ENCODE data around the gene ADSL. TPM values are rescaled to one million over a fixed set of nuclear protein-coding genes. Genes with fewer than 3 reads are reported as not detected.

The ADSL gene
- total RNA-seq, 4 donors from 2014 or later, result 49.0 to 69.4 (median 60.1) TPM

GRCh38 chr22:40363059-40363458 is 16.8 kb downstream of the ADSL start:
- Histone ChIP-seq H3K9me3 (no peaks in the 10 kb centered on the region), H3K36me3 (peaks cover 81 to 85% of the 10 kb centered on the region in 2 donors), H3K27me3 (no peaks in the 10 kb centered on the region), H3K27ac (no peak overlapping the region), H3K4me1 (no peaks in the 10 kb centered on the region), H3K4me3 (replicated peaks in 1 of 3) (no peak overlapping the region)
- WGBS, 2 donors, result 93 to 95% methylated on average over 3 of the region's 3 CpGs
- no peak for DNase-seq
- TF ChIP-seq CTCF (IDR thresholded peaks at IDR 0.05) (no peak), POLR2A (IDR thresholded peaks at IDR 0.05) (no peak)
- intact Hi-C loops (cut with DNase I), result no loop called here

GRCh38 chr22:40364431-40364830 is 18.1 kb downstream of the ADSL start:
- no peak for DNase-seq
- H3K4me1 ChIP-seq, result no peaks in the 10 kb centered on the region
- H3K27me3 ChIP-seq, result no peaks in the 10 kb centered on the region
- no peaks in the 10 kb centered on the region for H3K9me3 ChIP-seq
- WGBS, 2 donors, result 86 to 91% methylated on average over 1 of the region's 1 CpG
- no peak overlapping the region for H3K4me3 ChIP-seq (replicated peaks in 1 of 3)
- H3K27ac ChIP-seq, result no peak overlapping the region
- no peak for TF ChIP-seq CTCF (IDR thresholded peaks at IDR 0.05)
- TF ChIP-seq POLR2A (IDR thresholded peaks at IDR 0.05), result no peak
- H3K36me3 ChIP-seq, result peaks cover 69 to 73% of the 10 kb centered on the region in 2 donors
- intact Hi-C loops (cut with DNase I), result no loop called here

- Histone ChIP-seq H3K4me1 (no peaks in the 10 kb centered on the region), H3K27ac (no peak overlapping the region), H3K36me3 (peaks cover 53 to 57% of the 10 kb centered on the region in 2 donors), H3K4me3 (replicated peaks in 1 of 3) (no peak overlapping the region), H3K27me3 (no peaks in the 10 kb centered on the region), H3K9me3 (no peaks in the 10 kb centered on the region)
- TF ChIP-seq CTCF (IDR thresholded peaks at IDR 0.05) (no peak), POLR2A (IDR thresholded peaks at IDR 0.05) (no peak)
- DNase-seq, result no peak
- intact Hi-C loops (cut with DNase I), result no loop called here
- 100% methylated on average over 2 of the region's 2 CpGs for WGBS, 2 donors
Observed at GRCh38 chr22:40366068-40366467, 19.8 kb downstream of the ADSL start.

GRCh38 chr22:40367342-40367741 is 21.0 kb downstream of the ADSL start:
- Histone ChIP-seq H3K4me3 (replicated peaks in 1 of 3) (no peak overlapping the region), H3K27ac (no peak overlapping the region), H3K27me3 (no peaks in the 10 kb centered on the region), H3K4me1 (peaks cover 6 to 7% of the 10 kb centered on the region in 2 donors), H3K9me3 (no peaks in the 10 kb centered on the region), H3K36me3 (peaks cover 40 to 44% of the 10 kb centered on the region in 2 donors)
- 86 to 89% methylated on average over 6 of the region's 6 CpGs for WGBS, 2 donors
- TF ChIP-seq CTCF (IDR thresholded peaks at IDR 0.05) (no peak), POLR2A (IDR thresholded peaks at IDR 0.05) (no peak)
- intact Hi-C loops (cut with DNase I), result no loop called here
- no peak for DNase-seq

- no peak for TF ChIP-seq CTCF (IDR thresholded peaks at IDR 0.05)
- no peak for TF ChIP-seq POLR2A (IDR thresholded peaks at IDR 0.05)
- Histone ChIP-seq H3K4me1 (peaks cover 13% of the 10 kb centered on the region in 2 donors), H3K36me3 (peaks cover 33 to 37% of the 10 kb centered on the region in 2 donors), H3K9me3 (no peaks in the 10 kb centered on the region), H3K4me3 (replicated peaks in 1 of 3) (no peak overlapping the region), H3K27ac (no peak overlapping the region), H3K27me3 (no peaks in the 10 kb centered on the region)
- 91 to 92% methylated on average over 6 of the region's 6 CpGs for WGBS, 2 donors
- no peak for DNase-seq
- intact Hi-C loops (cut with DNase I), result no loop called here
Observed at GRCh38 chr22:40368016-40368415, 21.7 kb downstream of the ADSL start.
